GM18909 (cell line): ENCODE data around the gene PLEKHA7.
"Not testable (repeated sequence)": the region's sequence is repeated elsewhere in the genome, so short reads cannot be mapped to it uniquely, and the experiment has no call there.

Experiments used
- ATAC-seq: cut with Tn5 transposase; IDR thresholded peaks from one replicate; pipeline ENCODE4 v1.9.1; 2021; ENCODE audit warnings: mild to moderate bottlenecking; ENCODE audit not compliant: unreplicated experiment, poor library complexity

PLEKHA7 gene

GRCh38 chr11:17012712-17013547 is 1.3 kb downstream of the PLEKHA7 start:
- no peak for ATAC-seq

DNA sequence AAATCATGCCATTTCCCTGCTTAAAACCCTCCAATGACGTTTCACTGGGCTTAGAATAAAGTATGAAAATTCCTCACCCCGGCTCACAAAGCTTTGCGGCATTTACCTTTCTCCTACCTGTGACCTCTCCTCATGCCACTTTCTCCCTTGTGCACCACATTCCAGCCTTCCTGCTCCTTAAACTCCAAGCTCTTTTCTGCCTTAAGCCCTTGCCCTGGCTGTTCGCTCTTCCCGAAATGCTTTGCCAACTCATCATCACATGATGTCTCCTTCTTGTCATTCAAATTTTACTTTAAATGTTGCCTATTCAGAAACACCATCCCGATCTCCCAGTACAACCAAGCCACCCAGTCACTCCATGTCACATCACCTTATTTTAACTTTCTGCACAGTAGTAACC is 2.0 kb downstream of the PLEKHA7 start:
- ATAC-seq = no peak

GRCh38 chr11:17010851-17011420 is 3.3 kb downstream of the PLEKHA7 start:
- ATAC-seq = no peak

GRCh38 chr11:17008099-17008498 is 6.1 kb downstream of the PLEKHA7 start:
- ATAC-seq = no peak

DNA sequence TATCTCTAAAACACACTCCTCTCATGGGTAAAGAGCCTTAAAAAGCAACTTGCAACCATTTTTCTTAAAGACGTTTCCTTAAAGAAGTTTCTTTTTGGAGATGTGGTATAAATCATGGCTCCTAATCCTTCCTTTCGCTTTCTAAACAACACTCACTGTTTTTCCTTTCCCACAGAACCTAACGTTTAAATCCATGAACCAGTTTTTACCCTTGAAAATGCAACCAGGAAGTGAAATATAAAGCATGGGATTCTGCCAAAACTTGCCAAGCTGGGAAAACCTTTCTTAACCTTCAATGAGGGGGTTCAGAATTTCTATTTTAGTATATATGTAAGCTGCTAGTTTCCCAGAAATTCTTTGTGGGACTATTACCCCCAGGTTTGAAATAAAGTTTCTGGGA is 8.6 kb downstream of the PLEKHA7 start:
- ATAC-seq = no peak

DNA sequence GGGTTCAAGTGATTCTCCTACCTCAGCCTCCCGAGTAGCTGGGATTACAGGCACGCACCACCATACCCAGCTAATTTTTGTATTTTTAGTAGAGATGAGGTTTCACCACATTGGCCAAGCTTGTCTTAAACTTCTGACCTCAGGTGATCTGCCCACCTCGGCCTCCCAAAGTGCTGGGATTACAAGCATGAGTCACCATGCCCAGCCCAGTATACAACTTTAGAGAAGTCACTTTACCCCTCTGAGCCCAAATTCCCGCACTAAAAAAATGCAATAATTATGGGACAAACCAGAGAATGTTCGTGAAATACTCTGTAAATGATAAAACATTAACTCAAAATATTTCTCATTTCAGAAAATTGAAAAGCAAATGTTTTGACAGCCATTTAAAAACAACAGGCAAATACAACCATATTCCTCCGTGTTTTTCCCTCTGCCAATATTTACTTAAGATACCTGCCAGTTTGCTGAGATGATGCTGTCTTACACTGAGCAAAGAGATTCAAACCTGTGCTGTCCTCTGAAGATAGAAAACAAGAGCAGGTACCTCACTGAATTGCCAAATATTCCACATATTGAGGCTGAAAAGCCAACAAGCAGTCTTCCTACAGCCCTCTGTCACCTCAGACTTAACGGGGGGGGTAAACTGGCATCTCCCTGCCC is 9.6 kb downstream of the PLEKHA7 start:
- ATAC-seq = no peak

DNA sequence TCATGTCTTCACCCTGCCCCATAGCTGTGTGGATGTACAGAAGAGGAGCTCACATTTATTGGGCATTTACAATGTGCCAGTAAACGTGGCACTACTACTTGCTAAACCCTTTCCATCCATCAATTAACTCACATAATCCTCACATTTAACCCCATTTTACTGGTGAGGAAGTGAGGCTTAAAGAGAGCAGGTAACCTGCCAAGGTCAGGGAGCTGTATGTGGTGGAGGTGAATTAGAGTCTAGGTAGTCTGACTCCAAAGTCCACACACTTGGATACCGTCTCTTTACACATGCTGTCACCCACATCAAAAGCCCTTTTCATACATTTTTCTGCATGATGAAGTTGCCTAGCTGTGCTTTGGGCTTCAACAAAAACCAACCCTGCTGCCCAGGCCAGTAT is 10.8 kb downstream of the PLEKHA7 start:
- no peak for ATAC-seq

GRCh38 chr11:17002543-17002942 is 11.7 kb downstream of the PLEKHA7 start:
- no peak for ATAC-seq

DNA sequence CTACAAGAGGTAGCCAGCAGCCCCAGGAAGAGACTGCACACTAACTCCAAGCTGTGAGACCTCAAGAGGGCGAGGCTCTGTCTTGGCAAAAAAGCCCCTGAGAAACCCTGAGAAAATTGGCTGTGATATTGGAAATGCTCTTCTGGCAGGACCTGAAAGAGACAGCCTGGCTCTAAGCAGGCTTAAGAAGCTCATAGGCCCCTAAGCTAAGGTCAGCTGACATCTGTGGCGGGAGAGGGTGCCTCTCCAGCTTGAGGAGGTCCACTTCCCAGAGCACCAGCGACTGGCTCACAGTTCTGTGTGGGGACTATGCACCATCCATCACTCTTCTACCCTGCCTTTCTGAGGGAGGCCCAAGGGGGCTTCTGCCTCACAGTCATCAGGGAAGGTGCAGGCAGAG is 12.4 kb downstream of the PLEKHA7 start:
- ATAC-seq = no peak

- no peak for ATAC-seq
Measured at GRCh38 chr11:17000987-17001386, 13.2 kb downstream of the PLEKHA7 start.

- ATAC-seq = not testable (repeated sequence)
Measured at GRCh38 chr11:17000253-17000652, 14.0 kb downstream of the PLEKHA7 start.

DNA sequence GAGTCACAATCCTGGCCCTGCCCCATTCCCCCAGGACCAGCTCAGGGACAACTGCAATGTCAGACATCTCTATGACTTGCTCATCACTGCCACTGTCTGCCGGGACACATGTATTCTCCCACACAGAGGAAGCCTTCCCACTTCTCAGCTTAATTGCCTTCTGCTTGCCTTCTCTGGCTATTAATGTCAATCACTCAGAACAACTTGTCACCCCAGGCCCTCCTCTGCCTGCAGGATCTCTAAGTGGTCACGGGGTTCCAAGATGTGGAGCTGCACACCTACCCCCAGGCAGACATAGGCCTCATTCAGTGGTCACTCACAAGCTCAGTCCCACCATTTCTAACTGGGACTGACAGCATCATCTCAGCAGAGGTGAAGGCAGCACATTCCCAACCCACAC is 15.1 kb downstream of the PLEKHA7 start:
- no peak for ATAC-seq

- ATAC-seq = no peak
Measured at GRCh38 chr11:16997624-16998023, 16.6 kb downstream of the PLEKHA7 start.

- ATAC-seq = peak; percentile 53
Measured at GRCh38 chr11:16993495-16993894, 20.7 kb downstream of the PLEKHA7 start.

DNA sequence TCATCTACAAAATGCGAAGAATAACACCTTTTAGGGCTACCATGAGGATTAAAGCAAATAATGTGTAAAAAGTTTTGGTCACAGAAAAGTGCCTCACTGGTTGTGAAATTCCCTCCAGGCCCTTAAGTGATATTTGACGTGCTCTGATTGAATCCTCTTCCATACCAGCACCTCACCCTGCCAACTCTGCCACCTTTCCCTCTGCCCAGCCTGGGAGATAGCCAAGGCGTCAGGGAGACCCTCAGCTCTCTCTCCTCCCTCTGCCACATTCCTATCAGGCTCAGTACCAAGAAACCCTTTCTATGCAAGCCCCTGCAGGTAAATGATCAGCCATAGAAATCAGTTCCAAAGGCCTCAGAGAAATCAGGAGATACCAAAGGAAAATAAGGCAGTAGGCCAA is 21.4 kb downstream of the PLEKHA7 start:
- no peak for ATAC-seq

DNA sequence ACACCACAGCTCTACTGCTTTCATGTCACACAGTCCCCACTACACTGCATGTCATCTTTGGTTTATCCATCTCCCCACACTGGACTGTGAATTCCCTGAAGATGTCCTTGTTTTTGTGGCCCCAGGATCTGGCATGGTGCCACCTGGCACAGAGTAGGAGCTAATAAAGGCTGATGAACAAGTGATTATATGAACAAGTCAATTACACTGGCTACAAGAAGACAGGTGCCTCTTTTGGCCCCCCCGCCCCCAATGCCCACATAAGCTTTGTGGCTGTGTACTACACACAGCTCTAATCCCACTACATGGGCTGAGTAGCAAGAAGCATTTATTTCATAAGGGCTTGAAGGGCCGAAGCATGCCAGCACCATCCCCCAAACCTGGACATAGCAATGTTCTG is 24.7 kb downstream of the PLEKHA7 start:
- no peak for ATAC-seq

DNA sequence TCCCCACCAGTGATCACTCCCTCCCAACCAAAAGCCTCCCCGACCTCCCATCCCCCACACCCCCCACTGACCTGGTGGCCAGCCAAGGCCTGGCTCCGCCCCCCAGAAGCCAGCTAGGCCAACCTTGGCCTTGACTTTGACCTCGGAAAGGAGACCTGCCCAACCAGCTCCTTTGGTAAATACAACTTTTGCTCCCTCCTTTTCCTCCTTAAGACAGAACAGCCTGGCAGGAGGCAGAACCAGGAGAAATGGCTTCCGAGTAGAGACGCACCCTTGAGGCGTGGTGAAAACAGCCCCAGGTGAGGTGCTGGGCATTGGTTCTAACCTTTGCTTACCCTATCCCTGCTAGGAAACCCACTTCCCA is 27.0 kb downstream of the PLEKHA7 start:
- no peak for ATAC-seq

DNA sequence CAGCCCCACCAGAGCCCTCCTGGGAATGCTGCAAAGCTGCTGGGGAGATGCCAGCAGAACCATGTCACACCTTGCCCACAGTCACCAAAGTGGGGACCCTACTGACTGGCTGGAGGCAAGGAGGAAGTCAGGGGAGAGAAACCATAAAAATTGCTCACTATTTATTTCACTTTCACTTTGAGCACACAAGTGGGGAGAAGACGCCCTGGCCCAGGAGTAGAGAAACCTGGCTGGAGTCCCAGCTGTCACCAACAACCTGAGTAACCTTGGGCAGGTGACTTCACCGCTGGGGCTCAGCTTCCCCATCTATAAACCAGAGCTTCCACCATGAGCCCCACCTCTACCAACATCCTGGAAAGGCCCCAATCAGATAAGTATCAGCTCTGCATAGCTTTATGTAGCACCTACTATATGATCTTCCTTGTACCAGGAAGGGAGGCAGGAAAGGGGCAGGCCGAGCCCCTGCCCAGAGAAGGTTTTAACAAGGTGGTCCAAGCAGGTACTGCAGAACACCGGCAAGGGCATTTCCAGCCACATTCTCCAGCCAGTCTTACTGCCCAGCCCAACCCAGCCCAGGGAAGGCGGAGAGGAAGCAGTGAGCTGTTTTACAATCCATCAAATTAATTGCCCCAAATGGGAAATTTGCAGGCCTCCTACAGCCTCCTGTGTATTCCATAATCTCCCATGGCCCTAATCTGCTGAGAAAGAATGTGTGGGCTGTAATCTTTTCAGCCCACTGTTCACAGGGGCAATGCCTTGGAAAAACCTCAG is 27.6 kb downstream of the PLEKHA7 start:
- ATAC-seq = peak; percentile 99

DNA sequence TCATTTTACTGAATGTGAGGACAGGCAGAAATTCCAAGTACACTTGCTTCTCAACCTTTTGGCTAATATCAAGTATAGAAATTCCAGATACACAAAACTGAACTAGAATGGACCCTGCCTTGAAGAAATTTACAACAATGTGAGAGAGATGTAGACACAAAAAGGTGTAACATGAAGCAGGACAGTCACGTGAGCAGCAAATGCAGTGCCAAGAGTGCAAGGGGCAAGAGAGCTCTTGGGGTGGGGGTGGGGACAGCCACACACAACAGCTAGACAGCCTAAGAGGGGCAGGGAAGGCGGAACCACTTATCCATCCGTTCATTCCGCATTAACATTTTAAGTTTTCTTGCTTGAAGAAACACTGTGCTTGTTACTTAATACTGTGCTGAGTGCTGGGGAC is 28.9 kb downstream of the PLEKHA7 start:
- ATAC-seq = no peak

DNA sequence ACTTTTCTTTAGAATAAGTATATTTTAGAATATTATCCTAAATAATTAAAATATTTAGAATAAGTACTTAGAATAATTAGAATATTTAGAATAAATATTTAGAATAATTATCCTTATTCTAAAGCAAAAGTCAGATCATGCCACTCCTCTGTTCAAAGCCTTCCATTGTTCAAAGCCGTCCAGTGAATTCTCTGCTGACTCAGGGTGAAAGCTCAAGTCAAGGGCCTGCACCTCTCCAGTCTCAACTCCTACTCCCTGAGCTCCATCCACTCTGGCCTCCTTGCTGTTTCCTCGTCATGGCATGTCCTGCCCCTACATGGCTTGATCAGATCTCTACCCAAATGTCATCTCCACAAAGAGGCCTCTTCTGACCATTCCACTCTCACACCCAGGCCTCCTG is 30.0 kb downstream of the PLEKHA7 start:
- no peak for ATAC-seq

DNA sequence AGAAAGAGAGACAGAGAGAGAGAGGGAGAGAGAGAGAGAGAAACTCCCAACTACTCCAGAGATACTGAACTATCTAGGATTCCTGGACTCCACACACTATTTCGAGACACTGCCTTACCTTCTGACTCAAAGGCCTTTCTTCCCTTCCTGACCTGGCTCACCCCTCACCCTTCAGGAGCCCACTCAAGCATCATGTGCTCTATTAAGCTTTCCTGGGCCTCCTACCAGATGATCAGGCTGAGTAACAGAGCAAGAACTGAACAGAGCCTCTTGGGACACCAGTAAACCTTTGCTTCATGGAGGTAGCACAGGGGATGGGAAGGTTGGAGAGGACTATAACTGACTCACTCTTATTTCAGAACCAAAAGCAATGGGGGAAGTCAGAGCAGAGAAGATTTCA is 31.4 kb downstream of the PLEKHA7 start:
- no peak for ATAC-seq
